Measurements from ENCODE around the gene CLASP1.

- TF ChIP-seq, protein P1, sequence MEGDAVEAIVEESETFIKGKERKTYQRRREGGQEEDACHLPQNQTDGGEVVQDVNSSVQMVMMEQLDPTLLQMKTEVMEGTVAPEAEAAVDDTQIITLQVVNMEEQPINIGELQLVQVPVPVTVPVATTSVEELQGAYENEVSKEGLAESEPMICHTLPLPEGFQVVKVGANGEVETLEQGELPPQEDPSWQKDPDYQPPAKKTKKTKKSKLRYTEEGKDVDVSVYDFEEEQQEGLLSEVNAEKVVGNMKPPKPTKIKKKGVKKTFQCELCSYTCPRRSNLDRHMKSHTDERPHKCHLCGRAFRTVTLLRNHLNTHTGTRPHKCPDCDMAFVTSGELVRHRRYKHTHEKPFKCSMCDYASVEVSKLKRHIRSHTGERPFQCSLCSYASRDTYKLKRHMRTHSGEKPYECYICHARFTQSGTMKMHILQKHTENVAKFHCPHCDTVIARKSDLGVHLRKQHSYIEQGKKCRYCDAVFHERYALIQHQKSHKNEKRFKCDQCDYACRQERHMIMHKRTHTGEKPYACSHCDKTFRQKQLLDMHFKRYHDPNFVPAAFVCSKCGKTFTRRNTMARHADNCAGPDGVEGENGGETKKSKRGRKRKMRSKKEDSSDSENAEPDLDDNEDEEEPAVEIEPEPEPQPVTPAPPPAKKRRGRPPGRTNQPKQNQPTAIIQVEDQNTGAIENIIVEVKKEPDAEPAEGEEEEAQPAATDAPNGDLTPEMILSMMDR (IDR thresholded peaks at IDR 0.05): no peak
- TF ChIP-seq POLR2A (IDR thresholded peaks at IDR 0.05): no peak
These were observed 304.2 kb downstream of the CLASP1 start for GRCh38 chr2:121345101-121345500.

Measured in heart left ventricle (tissue), 13 donors.